ENCODE results near the gene FBXL3.

DNA sequence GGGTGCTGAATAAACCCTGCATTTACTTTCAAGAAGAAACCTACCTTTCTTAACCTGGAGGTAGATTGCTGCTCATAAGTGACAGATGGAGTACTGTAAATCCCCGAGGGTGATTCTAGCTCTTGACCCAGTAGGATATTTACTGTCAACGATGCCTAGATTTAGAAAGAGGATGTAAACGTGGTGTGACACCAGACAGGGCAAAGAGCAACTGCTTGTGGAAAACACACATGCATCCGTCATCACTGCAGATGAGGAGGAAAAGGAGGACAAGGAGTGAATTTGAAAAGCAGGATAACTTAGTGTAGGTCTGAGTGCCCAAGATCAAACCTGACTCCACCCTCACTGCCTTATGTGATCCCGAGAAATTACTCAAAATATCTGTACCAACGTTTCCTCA is 44.9 kb downstream of the FBXL3 start:
- TF ChIP-seq POLR2AphosphoS5 (IDR thresholded peaks at IDR 0.05; ENCODE audit: low read depth): no peak
- no peak for TF ChIP-seq CTCF (conservative IDR thresholded peaks at IDR 0.05; ENCODE audit: low read depth in 2 of 2)
- TF ChIP-seq, protein P1, sequence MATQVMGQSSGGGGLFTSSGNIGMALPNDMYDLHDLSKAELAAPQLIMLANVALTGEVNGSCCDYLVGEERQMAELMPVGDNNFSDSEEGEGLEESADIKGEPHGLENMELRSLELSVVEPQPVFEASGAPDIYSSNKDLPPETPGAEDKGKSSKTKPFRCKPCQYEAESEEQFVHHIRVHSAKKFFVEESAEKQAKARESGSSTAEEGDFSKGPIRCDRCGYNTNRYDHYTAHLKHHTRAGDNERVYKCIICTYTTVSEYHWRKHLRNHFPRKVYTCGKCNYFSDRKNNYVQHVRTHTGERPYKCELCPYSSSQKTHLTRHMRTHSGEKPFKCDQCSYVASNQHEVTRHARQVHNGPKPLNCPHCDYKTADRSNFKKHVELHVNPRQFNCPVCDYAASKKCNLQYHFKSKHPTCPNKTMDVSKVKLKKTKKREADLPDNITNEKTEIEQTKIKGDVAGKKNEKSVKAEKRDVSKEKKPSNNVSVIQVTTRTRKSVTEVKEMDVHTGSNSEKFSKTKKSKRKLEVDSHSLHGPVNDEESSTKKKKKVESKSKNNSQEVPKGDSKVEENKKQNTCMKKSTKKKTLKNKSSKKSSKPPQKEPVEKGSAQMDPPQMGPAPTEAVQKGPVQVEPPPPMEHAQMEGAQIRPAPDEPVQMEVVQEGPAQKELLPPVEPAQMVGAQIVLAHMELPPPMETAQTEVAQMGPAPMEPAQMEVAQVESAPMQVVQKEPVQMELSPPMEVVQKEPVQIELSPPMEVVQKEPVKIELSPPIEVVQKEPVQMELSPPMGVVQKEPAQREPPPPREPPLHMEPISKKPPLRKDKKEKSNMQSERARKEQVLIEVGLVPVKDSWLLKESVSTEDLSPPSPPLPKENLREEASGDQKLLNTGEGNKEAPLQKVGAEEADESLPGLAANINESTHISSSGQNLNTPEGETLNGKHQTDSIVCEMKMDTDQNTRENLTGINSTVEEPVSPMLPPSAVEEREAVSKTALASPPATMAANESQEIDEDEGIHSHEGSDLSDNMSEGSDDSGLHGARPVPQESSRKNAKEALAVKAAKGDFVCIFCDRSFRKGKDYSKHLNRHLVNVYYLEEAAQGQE (IDR thresholded peaks at IDR 0.05; ENCODE audit: unreplicated experiment): no peak
- no peak for TF ChIP-seq EZH2 (IDR thresholded peaks at IDR 0.05; ENCODE audit: low read depth, unreplicated experiment)
- no peak for TF ChIP-seq CREB1 (CRISPR knock-in tag; IDR thresholded peaks at IDR 0.05; ENCODE audit: low read depth)
- TF ChIP-seq EZH2phosphoT487 (IDR thresholded peaks at IDR 0.05; ENCODE audit: unreplicated experiment): no peak
- TF ChIP-seq, protein P2, sequence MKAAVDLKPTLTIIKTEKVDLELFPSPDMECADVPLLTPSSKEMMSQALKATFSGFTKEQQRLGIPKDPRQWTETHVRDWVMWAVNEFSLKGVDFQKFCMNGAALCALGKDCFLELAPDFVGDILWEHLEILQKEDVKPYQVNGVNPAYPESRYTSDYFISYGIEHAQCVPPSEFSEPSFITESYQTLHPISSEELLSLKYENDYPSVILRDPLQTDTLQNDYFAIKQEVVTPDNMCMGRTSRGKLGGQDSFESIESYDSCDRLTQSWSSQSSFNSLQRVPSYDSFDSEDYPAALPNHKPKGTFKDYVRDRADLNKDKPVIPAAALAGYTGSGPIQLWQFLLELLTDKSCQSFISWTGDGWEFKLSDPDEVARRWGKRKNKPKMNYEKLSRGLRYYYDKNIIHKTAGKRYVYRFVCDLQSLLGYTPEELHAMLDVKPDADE (IDR thresholded peaks at IDR 0.05): no peak
- TF ChIP-seq JUNB (IDR thresholded peaks at IDR 0.05; ENCODE audit: unreplicated experiment): no peak
- no peak for TF ChIP-seq ZNF114 (CRISPR knock-in tag; IDR thresholded peaks at IDR 0.05)
- no peak for TF ChIP-seq NANOG (IDR thresholded peaks at IDR 0.05; ENCODE audit: borderline replicate concordance)
- TF ChIP-seq ZNF331 (CRISPR knock-in tag; IDR thresholded peaks at IDR 0.05; ENCODE audit: low read depth): no peak
